Erythroblast (primary cell): Measurements from ENCODE around the gene SUPT4H1.

Source experiments
- GATA1 ChIP-seq: IDR thresholded peaks from 2 replicates; pipeline ENCODE4 v1.6.1; 2011; ENCODE audit warnings: low read depth, mild to moderate bottlenecking, control low read depth, low read length, moderate library complexity
- POLR2A ChIP-seq: IDR thresholded peaks from 2 replicates; pipeline ENCODE4 v1.6.1; 2011; ENCODE audit warnings: mild to moderate bottlenecking, low read length

DNA sequence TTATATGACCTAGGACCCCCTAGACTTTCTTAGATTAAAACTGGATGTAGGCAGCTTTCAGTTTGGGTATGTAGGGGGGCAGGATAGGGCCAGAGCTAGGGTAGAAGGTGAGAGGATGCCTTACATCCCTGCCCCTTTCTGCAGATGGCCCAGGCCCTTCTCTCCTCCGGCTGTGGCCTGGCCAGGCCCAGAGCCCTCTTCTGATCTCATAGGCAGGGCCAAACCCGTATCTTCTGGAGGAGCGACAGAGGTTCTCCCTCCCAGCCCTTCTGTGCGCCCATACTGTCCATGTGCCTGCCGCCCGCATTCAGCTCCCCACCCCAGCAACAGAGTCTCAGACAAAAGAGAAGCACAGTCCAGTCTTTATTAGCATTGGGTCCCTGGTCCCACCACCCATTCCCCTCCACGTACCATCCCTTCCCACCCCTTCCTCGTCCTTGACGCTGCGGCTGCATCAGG is 21.4 kb downstream of the SUPT4H1 start:
- TF ChIP-seq POLR2A (no peak), GATA1 (no peak)
